Hepatocyte (in vitro differentiated cells): ENCODE data around the gene IL36RN. TPM values are rescaled to one million over a fixed set of nuclear protein-coding genes. Genes with fewer than 3 reads are reported as not detected.
A peak's percentile ranks its signal among the peaks of the same experiment; 100 is the strongest.

Source experiments
- DNase-seq: peaks from one replicate; pipeline ENCODE4 v3.0.0-alpha.2; 2016; ENCODE audit warnings: low spot score
- H2AFZ ChIP-seq: fragments of 200-600 bp; sonication (generic); 2 replicates; pipeline ENCODE4 v1.6.0; 2016; ENCODE audit warnings: antibody characterized with exemption, mild to moderate bottlenecking
- H3K27ac ChIP-seq: fragments of 200-600 bp; sonication (generic); 2 replicates; pipeline ENCODE4 v1.5.1; 2016; ENCODE audit warnings: mild to moderate bottlenecking
- H3K27me3 ChIP-seq: fragments of 200-600 bp; sonication (generic); 2 replicates; pipeline ENCODE4 v1.6.1; 2016
- H3K36me3 ChIP-seq: fragments of 200-600 bp; sonication (generic); replicated peaks from 2 replicates; pipeline ENCODE4 v1.5.1; 2016; ENCODE audit warnings: low read depth; ENCODE audit not compliant: insufficient read depth
- H3K4me1 ChIP-seq: fragments of 200-600 bp; sonication (generic); 2 replicates; pipeline ENCODE4 v1.5.1; 2016; ENCODE audit warnings: mild to moderate bottlenecking, moderate library complexity; ENCODE audit not compliant: insufficient read depth
- H3K4me2 ChIP-seq: fragments of 200-600 bp; sonication (generic); 2 replicates; pipeline ENCODE4 v1.6.0; 2016
- H3K4me3 ChIP-seq: fragments of 200-600 bp; sonication (generic); 2 replicates; pipeline ENCODE4 v1.5.1; 2016; ENCODE audit warnings: mild to moderate bottlenecking
- H3K79me2 ChIP-seq: fragments of 200-600 bp; sonication (generic); 2 replicates; pipeline ENCODE4 v1.6.0; 2017; ENCODE audit warnings: mild to moderate bottlenecking
- H3K9me2 ChIP-seq: fragments of 200-600 bp; sonication (generic); replicated peaks from 2 replicates; pipeline ENCODE4 v1.6.0; 2017; ENCODE audit warnings: mild to moderate bottlenecking; ENCODE audit not compliant: insufficient read depth
- H3K9me3 ChIP-seq: fragments of 200-600 bp; sonication (generic); 2 replicates; pipeline ENCODE4 v1.5.1; 2016; ENCODE audit warnings: low read depth, mild to moderate bottlenecking
- H4K20me1 ChIP-seq: fragments of 200-600 bp; sonication (generic); 2 replicates; pipeline ENCODE4 v1.6.0; 2016; ENCODE audit warnings: mild to moderate bottlenecking; ENCODE audit not compliant: insufficient read depth, poor library complexity, severe bottlenecking
- CTCF ChIP-seq: fragments of 200-600 bp; sonication (generic); IDR thresholded peaks from 2 replicates; pipeline ENCODE4 v1.5.1; 2016; ENCODE audit warnings: antibody characterized with exemption, mild to moderate bottlenecking; ENCODE audit not compliant: poor library complexity
- EZH2 ChIP-seq: fragments of 200-600 bp; sonication (generic); IDR thresholded peaks from 2 replicates; pipeline ENCODE4 v1.6.1; 2016; ENCODE audit warnings: antibody characterized with exemption, mild to moderate bottlenecking, borderline replicate concordance
- EZH2phosphoT487 ChIP-seq: fragments of 200-600 bp; sonication (generic); IDR thresholded peaks from one replicate; pipeline ENCODE4 v1.6.1; 2018; ENCODE audit warnings: antibody characterized with exemption, mild to moderate bottlenecking, low read depth, moderate library complexity; ENCODE audit not compliant: unreplicated experiment, severe bottlenecking
- WGBS: methylation state at CpG from one replicate; pipeline ENCODE4 v1.1.6; 2016; ENCODE audit warnings: low lambda C conversion rate; ENCODE audit errors: missing lambda C conversion rate; 5-methylcytosine and 5-hydroxymethylcytosine counted together
- polyA plus RNA-seq: library from polyadenylated mRNA; unstranded; fragments of >200 nt; fragmentation: Nextera tagmentation; extraction: Ambion mirVana; gene quantifications from 2 replicates; pipeline ENCODE4 v1.2.1, GENCODE V29; 2016
- total RNA-seq: library from RNA; depleted of rRNA; stranded (reverse); fragments of >200 nt; gene quantifications from 2 replicates; pipeline ENCODE4 v1.2.3, GENCODE V29; 2014

IL36RN gene
- total and polyA plus RNA-seq, 2 experiments from 2014 or later, result 0.23 to 0.63 TPM

- no peak overlapping the region for H2AFZ ChIP-seq
- H3K27ac ChIP-seq, result no peak overlapping the region
- H3K9me3 ChIP-seq, result no peaks in the 10 kb centered on the region
- no peak for DNase-seq
- H3K36me3 ChIP-seq, result no peaks in the 10 kb centered on the region
- no peaks in the 10 kb centered on the region for H3K79me2 ChIP-seq
- no peaks in the 10 kb centered on the region for H3K4me1 ChIP-seq
- TF ChIP-seq EZH2phosphoT487 (no peak), EZH2 (no peak), CTCF (no peak)
- H3K9me2 ChIP-seq, result no peaks in the 10 kb centered on the region
- no peak overlapping the region for H3K4me3 ChIP-seq
- H3K27me3 ChIP-seq, result peaks cover 5% of the 10 kb centered on the region
- H4K20me1 ChIP-seq, result no peaks in the 10 kb centered on the region
- no peak overlapping the region for H3K4me2 ChIP-seq
- WGBS, result 93% methylated on average over 1 of the region's 1 CpG
Observed at GRCh38 chr2:113011108-113011507, 47.9 kb upstream of the IL36RN start.

GRCh38 chr2:113012436-113013335 is 46.3 kb upstream of the IL36RN start:
- Histone ChIP-seq H3K4me2 (no peak overlapping the region), H3K27me3 (peaks cover 5% of the 10 kb centered on the region), H2AFZ (no peak overlapping the region), H3K9me2 (no peaks in the 10 kb centered on the region), H3K4me1 (no peaks in the 10 kb centered on the region), H4K20me1 (no peaks in the 10 kb centered on the region), H3K9me3 (no peaks in the 10 kb centered on the region), H3K4me3 (no peak overlapping the region), H3K79me2 (no peaks in the 10 kb centered on the region), H3K36me3 (no peaks in the 10 kb centered on the region), H3K27ac (no peak overlapping the region)
- DNase-seq, result peak; percentile 23
- TF ChIP-seq EZH2phosphoT487, result no peak
- no peak for TF ChIP-seq CTCF
- no peak for TF ChIP-seq EZH2
- WGBS, result 78% methylated on average over 8 of the region's 8 CpGs

- H4K20me1 ChIP-seq, result no peaks in the 10 kb centered on the region
- H3K79me2 ChIP-seq, result no peaks in the 10 kb centered on the region
- no peak overlapping the region for H3K4me3 ChIP-seq
- no peaks in the 10 kb centered on the region for H3K36me3 ChIP-seq
- H3K4me1 ChIP-seq, result no peaks in the 10 kb centered on the region
- TF ChIP-seq CTCF, result no peak
- TF ChIP-seq EZH2, result no peak
- TF ChIP-seq EZH2phosphoT487, result no peak
- WGBS, result 80% methylated on average over 3 of the region's 3 CpGs
- no peak overlapping the region for H3K27ac ChIP-seq
- H3K27me3 ChIP-seq, result peaks cover 5% of the 10 kb centered on the region
- no peak overlapping the region for H3K4me2 ChIP-seq
- no peak for DNase-seq
- H3K9me2 ChIP-seq, result no peaks in the 10 kb centered on the region
- H3K9me3 ChIP-seq, result no peaks in the 10 kb centered on the region
- H2AFZ ChIP-seq, result no peak overlapping the region
Observed at GRCh38 chr2:113013336-113013661, 45.7 kb upstream of the IL36RN start.
